ENCODE measurements around the gene SIX6. TPM values are rescaled to one million over a fixed set of nuclear protein-coding genes. Genes with fewer than 3 reads are reported as not detected.
A peak's percentile ranks its signal among the peaks of the same experiment; 100 is the strongest.
"Not testable (repeated sequence)": the region's sequence is repeated elsewhere in the genome, so short reads cannot be mapped to it uniquely, and the experiment has no call there.

SIX6 gene
- total RNA-seq: not detected
- long read RNA-seq: 0 reads

DNA sequence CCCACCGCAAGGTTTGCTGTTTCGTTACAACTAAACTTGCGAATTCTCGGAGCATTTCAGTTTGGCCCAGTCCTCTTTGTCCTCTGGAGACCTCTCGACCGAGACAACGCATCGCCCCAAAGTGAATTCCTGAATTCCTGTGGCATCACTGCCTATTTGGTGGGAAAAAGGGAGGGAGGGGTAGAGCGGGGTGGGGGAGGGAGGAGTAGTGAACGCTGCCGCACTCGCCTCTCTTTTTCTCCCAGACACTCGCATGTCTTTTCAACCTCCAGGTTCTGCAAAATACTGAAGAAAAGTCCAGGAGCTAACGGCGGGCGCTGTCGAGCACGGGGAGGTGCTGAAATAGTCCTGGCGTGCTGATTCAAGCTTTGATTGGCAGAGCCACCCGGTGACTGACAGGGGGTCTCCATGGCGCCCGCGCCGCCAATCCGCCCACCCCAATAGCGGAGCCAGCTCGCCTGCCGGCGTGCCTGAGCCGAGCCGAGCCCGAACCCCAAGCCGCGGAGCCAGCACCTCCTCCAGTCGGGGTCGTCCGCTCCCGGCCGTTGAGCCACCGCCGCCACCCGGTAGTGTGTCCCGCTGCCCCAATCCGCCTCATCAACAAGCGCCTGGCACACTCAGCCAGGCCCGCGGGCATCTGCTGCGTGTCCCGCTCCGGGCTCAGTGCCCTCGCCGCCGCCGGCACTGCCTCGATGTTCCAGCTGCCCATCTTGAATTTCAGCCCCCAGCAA is at the start of gene SIX6:
Gene SIX6, plus strand, starts transcription at position 440 of the 731 bp plus-strand sequence. Its CDS starts 253 bp downstream, at position 693.
- peaks cover 100% of the 10 kb centered on the region for H3K27me3 ChIP-seq (ENCODE audit: low read depth)
- TF ChIP-seq, protein P1, sequence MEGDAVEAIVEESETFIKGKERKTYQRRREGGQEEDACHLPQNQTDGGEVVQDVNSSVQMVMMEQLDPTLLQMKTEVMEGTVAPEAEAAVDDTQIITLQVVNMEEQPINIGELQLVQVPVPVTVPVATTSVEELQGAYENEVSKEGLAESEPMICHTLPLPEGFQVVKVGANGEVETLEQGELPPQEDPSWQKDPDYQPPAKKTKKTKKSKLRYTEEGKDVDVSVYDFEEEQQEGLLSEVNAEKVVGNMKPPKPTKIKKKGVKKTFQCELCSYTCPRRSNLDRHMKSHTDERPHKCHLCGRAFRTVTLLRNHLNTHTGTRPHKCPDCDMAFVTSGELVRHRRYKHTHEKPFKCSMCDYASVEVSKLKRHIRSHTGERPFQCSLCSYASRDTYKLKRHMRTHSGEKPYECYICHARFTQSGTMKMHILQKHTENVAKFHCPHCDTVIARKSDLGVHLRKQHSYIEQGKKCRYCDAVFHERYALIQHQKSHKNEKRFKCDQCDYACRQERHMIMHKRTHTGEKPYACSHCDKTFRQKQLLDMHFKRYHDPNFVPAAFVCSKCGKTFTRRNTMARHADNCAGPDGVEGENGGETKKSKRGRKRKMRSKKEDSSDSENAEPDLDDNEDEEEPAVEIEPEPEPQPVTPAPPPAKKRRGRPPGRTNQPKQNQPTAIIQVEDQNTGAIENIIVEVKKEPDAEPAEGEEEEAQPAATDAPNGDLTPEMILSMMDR (IDR thresholded peaks at IDR 0.05): no peak
- H3K36me3 ChIP-seq: no peaks in the 10 kb centered on the region
- DNase-seq (no peak), ATAC-seq (peak; percentile 26 to 33)
- intact Hi-C loops (cut with DNase I): no loop called here
- H3K4me1 ChIP-seq: peaks cover 33% of the 10 kb centered on the region
- no peak within 1 kb of the TSS for H3K4me3 ChIP-seq
- H3K27ac ChIP-seq: no peak within 1 kb of the TSS
- no peaks in the 10 kb centered on the region for H3K9me3 ChIP-seq

DNA sequence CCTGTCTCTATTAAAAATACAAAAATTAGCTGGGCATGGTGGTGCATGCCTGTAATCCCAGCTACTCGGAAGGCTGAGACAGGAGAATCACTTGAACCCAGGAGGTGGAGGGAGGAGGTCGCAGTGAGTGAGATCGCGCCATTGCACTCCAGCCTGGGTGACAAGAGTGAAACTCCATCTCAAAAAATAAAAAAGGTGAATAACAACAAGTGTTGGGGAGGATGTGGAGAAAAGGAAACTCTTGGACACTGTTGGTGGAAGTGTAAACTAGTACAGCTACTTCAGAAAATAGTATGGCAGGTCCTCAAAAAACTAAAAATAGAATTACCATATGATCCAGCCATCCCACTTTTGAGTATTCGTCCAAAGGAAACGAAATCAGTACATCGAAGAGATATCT is 28.7 kb upstream of the SIX6 start:
- H3K27ac ChIP-seq; H3K36me3 ChIP-seq; DNase-seq; H3K4me1 ChIP-seq; intact Hi-C loops (cut with DNase I); ATAC-seq; H3K4me3 ChIP-seq; H3K9me3 ChIP-seq: not testable (repeated sequence)
- H3K27me3 ChIP-seq (ENCODE audit: low read depth): peaks cover 16% of the 10 kb centered on the region

DNA sequence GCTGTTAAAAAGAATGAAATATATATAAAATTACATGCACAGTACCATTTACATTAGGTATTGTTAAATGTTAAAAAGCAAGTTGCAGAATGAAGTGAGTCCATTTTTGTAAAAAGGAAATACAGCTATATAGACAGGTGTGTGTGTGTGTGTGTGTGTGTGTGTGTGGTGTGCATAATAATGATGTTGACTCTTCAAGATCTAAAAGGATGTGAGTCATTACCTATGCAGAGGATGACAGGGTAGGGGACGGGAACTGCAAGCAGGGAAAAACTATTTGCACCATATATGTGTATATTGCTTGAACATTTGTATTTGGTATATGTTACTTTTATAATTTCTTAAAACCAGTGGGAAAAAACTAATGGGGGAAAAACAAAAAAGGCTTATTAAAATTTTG is 26.2 kb upstream of the SIX6 start:
- Histone ChIP-seq H3K4me3 (no peak overlapping the region), H3K27me3 (ENCODE audit: low read depth) (peaks cover 36% of the 10 kb centered on the region), H3K9me3 (no peaks in the 10 kb centered on the region), H3K4me1 (no peaks in the 10 kb centered on the region), H3K36me3 (no peaks in the 10 kb centered on the region), H3K27ac (no peak overlapping the region)
- DNase-seq: no peak
- ATAC-seq: no peak
- intact Hi-C loops (cut with DNase I): no loop called here
- TF ChIP-seq, protein P1 (IDR thresholded peaks at IDR 0.05): no peak

DNA sequence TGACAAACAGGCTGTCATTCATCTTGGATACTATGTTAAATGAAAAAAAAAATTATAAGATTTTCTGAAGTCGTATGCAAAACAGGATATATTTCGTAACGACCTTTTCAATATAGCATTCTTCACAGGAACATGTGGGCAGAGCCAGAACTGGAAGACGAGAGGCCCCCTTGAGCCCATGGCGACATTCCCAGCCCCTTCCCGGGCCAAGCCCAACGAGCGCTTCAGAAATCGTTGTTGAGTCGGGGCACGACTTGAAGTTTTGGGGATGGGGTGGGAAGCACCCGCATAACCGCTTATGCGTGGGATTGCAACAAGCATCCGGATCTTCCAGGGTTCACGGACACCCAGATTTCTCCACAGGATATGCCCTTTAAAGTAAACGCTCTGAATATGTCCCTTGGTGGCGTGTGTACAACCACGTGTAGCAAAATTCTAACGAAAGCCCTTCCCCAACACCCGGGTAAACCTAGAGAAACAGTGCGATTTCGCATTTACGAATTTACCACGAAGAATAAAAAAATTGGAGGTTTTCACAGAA is 23.8 kb upstream of the SIX6 start:
- DNase-seq: no peak
- no peaks in the 10 kb centered on the region for H3K9me3 ChIP-seq
- TF ChIP-seq, protein P1 (IDR thresholded peaks at IDR 0.05): no peak
- peaks cover 45% of the 10 kb centered on the region for H3K27me3 ChIP-seq (ENCODE audit: low read depth)
- H3K27ac ChIP-seq: no peak overlapping the region
- ATAC-seq: no peak
- no peaks in the 10 kb centered on the region for H3K4me1 ChIP-seq
- H3K4me3 ChIP-seq: no peak overlapping the region
- H3K36me3 ChIP-seq: no peaks in the 10 kb centered on the region
- intact Hi-C loops (cut with DNase I): no loop called here

DNA sequence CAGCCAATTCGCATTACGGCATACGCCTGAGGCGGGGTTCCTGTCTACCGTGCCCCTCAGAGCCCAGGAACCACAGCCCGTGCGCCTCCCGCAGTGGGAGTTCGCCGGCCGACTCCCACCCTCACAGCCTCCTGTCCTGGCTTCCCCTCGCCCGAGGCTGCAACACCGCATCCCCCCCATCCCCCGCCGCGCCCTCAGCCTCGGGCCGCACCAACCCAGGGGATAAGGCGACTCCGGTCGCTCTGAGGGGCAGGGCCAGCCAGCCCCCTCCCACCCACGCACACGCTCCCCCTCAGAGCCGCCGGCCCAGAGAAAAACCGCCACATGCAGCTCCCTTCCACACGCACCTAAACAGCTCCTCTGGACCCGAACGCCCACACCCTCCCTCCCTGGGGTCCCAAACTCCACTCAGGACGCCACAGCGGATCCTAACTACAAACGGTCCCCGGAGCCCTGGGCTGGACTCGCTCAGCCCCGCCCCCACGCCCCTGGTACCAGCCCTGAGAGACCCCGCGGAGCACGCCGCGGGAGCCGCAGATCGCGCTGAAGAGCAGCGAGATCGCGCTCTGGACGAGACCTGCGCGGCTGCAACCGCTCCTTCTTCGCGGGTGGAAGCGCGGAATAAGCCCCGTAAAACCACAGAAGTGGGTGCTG is 23.2 kb upstream of the SIX6 start, which contains the start of gene C14orf39:
Gene C14orf39, minus strand, starts transcription at position 466 of the 654 bp plus-strand sequence. CDS start 985 bp downstream, outside the sequence.
- intact Hi-C loops (cut with DNase I): no loop called here
- ATAC-seq (peak in 1 of 2 donors; percentile 30), DNase-seq (no peak)
- no peak within 1 kb of the TSS for H3K27ac ChIP-seq
- peaks cover 45% of the 10 kb centered on the region for H3K27me3 ChIP-seq (ENCODE audit: low read depth)
- H3K9me3 ChIP-seq: no peaks in the 10 kb centered on the region
- TF ChIP-seq, protein P1 (IDR thresholded peaks at IDR 0.05): no peak
- H3K4me3 ChIP-seq: no peak within 1 kb of the TSS
- no peaks in the 10 kb centered on the region for H3K4me1 ChIP-seq
- H3K36me3 ChIP-seq: no peaks in the 10 kb centered on the region

DNA sequence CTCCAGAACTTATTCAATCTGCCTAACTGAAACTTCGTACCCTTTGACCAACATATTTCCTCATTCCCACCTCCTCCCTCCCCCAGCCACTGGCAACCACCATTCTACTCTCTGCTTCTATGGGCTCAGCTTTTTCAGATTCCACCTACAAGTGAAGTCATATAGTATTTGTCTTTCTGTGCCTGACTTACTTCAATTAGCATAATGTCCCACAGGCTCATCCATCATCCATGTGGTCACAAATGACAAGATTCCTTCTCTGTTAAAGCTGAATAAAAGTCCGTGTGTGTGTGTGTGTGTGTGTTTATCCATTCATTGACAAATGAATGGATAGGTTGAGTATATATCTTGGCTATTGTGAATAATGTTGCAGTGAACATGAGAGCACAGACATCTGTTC is 21.7 kb upstream of the SIX6 start:
- Histone ChIP-seq H3K36me3 (no peaks in the 10 kb centered on the region), H3K4me3 (no peak overlapping the region), H3K4me1 (no peaks in the 10 kb centered on the region), H3K9me3 (no peaks in the 10 kb centered on the region), H3K27me3 (ENCODE audit: low read depth) (peaks cover 45% of the 10 kb centered on the region), H3K27ac (no peak overlapping the region)
- no peak for ATAC-seq
- intact Hi-C loops (cut with DNase I): no loop called here
- DNase-seq: no peak
- TF ChIP-seq, protein P1 (IDR thresholded peaks at IDR 0.05): no peak
